ENCODE data around the gene CCSER1. TPM values are rescaled to one million over a fixed set of nuclear protein-coding genes. Genes with fewer than 3 reads are reported as not detected.

CCSER1 gene
- polyA plus RNA-seq, 3 donors: 0.09 to 0.75 (median 0.13) TPM

GRCh38 chr4:90227177-90227576 lies 100.0 kb downstream of the CCSER1 start:
- intact Hi-C loops (cut with micrococcal nuclease): no loop called here
- TF ChIP-seq CTCF (IDR thresholded peaks at IDR 0.05): no peak
- no peak for DNase-seq
- no peaks in the 10 kb centered on the region for H3K27me3 ChIP-seq (ENCODE audit: control insufficient read depth in 2 of 2, insufficient read depth in 2 of 2, low read length in 2 of 2)
- H3K9me3 Mint-ChIP-seq: peaks cover 9 to 27% (median 16%) of the 10 kb centered on the region in 7 donors
- H4K20me1 ChIP-seq (ENCODE audit: insufficient read depth, low read length): no peaks in the 10 kb centered on the region
- no peaks in the 10 kb centered on the region for H3K79me2 ChIP-seq (ENCODE audit: insufficient read depth, low read length)
- no peak overlapping the region for H3K4me3 ChIP-seq (replicated peaks in 1 of 3; ENCODE audit: low read depth in 2 of 3, low read length in 3 of 3)
- no peaks in the 10 kb centered on the region for H3K36me3 Mint-ChIP-seq
- no peak overlapping the region for H3K4me2 ChIP-seq (replicated peaks; ENCODE audit: extremely low read depth, low read length, poor library complexity, severe bottlenecking)
- H3K9me3 ChIP-seq (replicated peaks in 1 of 2; ENCODE audit: control insufficient read depth in 1 of 2, insufficient read depth in 1 of 2, low read length in 2 of 2): peaks cover 0 to 5% of the 10 kb centered on the region in 2 donors
- H3K27ac Mint-ChIP-seq: no peak overlapping the region
- no peaks in the 10 kb centered on the region for H3K36me3 ChIP-seq (replicated peaks in 1 of 2; ENCODE audit: control insufficient read depth in 1 of 2, insufficient read depth in 2 of 2, low read length in 2 of 2)
- H3K4me3 Mint-ChIP-seq: no peak overlapping the region
- H3K9ac ChIP-seq (ENCODE audit: insufficient read depth, low read length, poor library complexity, severe bottlenecking): no peak overlapping the region
- H3K27ac ChIP-seq (ENCODE audit: low read depth in 1 of 2, low read length in 2 of 2): no peak overlapping the region
- WGBS (ENCODE audit: insufficient coverage): no CpG with 5 or more reads among the region's 3 CpGs
- H3K27me3 Mint-ChIP-seq (ENCODE audit: low read depth in 3 of 3): peaks cover 0 to 2% (median 0%) of the 10 kb centered on the region in 3 donors
- H3K4me1 ChIP-seq (ENCODE audit: control insufficient read depth in 1 of 2, insufficient read depth in 2 of 2, low read length in 2 of 2): no peaks in the 10 kb centered on the region
- no peaks in the 10 kb centered on the region for H3K4me1 Mint-ChIP-seq
- no peak overlapping the region for H2AFZ ChIP-seq (ENCODE audit: insufficient read depth, low read depth, low read length, poor library complexity, severe bottlenecking)

GRCh38 chr4:90234916-90235547 lies 107.8 kb downstream of the CCSER1 start:
- WGBS (ENCODE audit: insufficient coverage): 94% methylated on average over 5 of the region's 8 CpGs
- H2AFZ ChIP-seq (ENCODE audit: insufficient read depth, low read depth, low read length, poor library complexity, severe bottlenecking): no peak overlapping the region
- H3K36me3 Mint-ChIP-seq: no peaks in the 10 kb centered on the region

More at GRCh38 chr4:90234916-90235547, 107.8 kb downstream of the CCSER1 start:
- H3K36me3 ChIP-seq (replicated peaks in 1 of 2; ENCODE audit: control insufficient read depth in 1 of 2, insufficient read depth in 2 of 2, low read length in 2 of 2): no peaks in the 10 kb centered on the region
- DNase-seq: no peak
- TF ChIP-seq CTCF (IDR thresholded peaks at IDR 0.05): no peak
- H3K9me3 ChIP-seq (replicated peaks in 1 of 2; ENCODE audit: control insufficient read depth in 1 of 2, insufficient read depth in 1 of 2, low read length in 2 of 2): no peaks in the 10 kb centered on the region
- H3K4me1 ChIP-seq (ENCODE audit: control insufficient read depth in 1 of 2, insufficient read depth in 2 of 2, low read length in 2 of 2): no peaks in the 10 kb centered on the region
- H3K27ac ChIP-seq (ENCODE audit: low read depth in 1 of 2, low read length in 2 of 2): no peak overlapping the region
- H4K20me1 ChIP-seq (ENCODE audit: insufficient read depth, low read length): no peaks in the 10 kb centered on the region
- no peak overlapping the region for H3K4me3 ChIP-seq (replicated peaks in 1 of 3; ENCODE audit: low read depth in 2 of 3, low read length in 3 of 3)
- no peak overlapping the region for H3K27ac Mint-ChIP-seq
- no peaks in the 10 kb centered on the region for H3K79me2 ChIP-seq (ENCODE audit: insufficient read depth, low read length)
- intact Hi-C loops (cut with micrococcal nuclease): no loop called here
- H3K4me1 Mint-ChIP-seq: no peaks in the 10 kb centered on the region
- no peaks in the 10 kb centered on the region for H3K27me3 Mint-ChIP-seq (ENCODE audit: low read depth in 3 of 3)
- H3K9me3 Mint-ChIP-seq: peaks cover 0 to 6% (median 2%) of the 10 kb centered on the region in 7 donors
- no peak overlapping the region for H3K4me2 ChIP-seq (replicated peaks; ENCODE audit: extremely low read depth, low read length, poor library complexity, severe bottlenecking)
- no peak overlapping the region for H3K9ac ChIP-seq (ENCODE audit: insufficient read depth, low read length, poor library complexity, severe bottlenecking)
- H3K27me3 ChIP-seq (ENCODE audit: control insufficient read depth in 2 of 2, insufficient read depth in 2 of 2, low read length in 2 of 2): no peaks in the 10 kb centered on the region
- no peak overlapping the region for H3K4me3 Mint-ChIP-seq

All from CD14-positive monocyte (primary cell).